DND-41 (cell line): ENCODE data around the gene OSBP2.

ENCODE experiments used
- ATAC-seq: fragments of 200-7000 bp; cut with Tn5 transposase; 3 replicates; pipeline ENCODE4 v1.9.1; 2021; ENCODE audit warnings: low read depth; ENCODE audit not compliant: insufficient read depth
- DNase-seq: peaks from one replicate; pipeline ENCODE4 v3.0.0-alpha.2; 2020
- H2AFZ ChIP-seq: 2 replicates; pipeline ENCODE4 v1.6.0; 2012; ENCODE audit warnings: low read depth, low read length
- H3K27ac ChIP-seq: 2 replicates; pipeline ENCODE4 v1.5.1; 2012; ENCODE audit warnings: low read length, inconsistent platforms
- H3K27me3 ChIP-seq: fragments of 200-600 bp; sonication (generic); 2 replicates; pipeline ENCODE4 v1.6.0; 2012; ENCODE audit warnings: low read length, mild to moderate bottlenecking, inconsistent platforms; ENCODE audit not compliant: insufficient read depth, poor library complexity
- H3K36me3 ChIP-seq: 2 replicates; pipeline ENCODE4 v1.5.1; 2012; ENCODE audit warnings: low read length, inconsistent platforms; ENCODE audit not compliant: insufficient read depth
- H3K4me1 ChIP-seq: 2 replicates; pipeline ENCODE4 v1.5.1; 2012; ENCODE audit warnings: mild to moderate bottlenecking, low read length; ENCODE audit not compliant: insufficient read depth
- H3K4me2 ChIP-seq: 2 replicates; pipeline ENCODE4 v1.6.0; 2012; ENCODE audit warnings: mild to moderate bottlenecking, moderate library complexity, low read length, inconsistent platforms; ENCODE audit not compliant: insufficient read depth
- H3K4me3 ChIP-seq, 2 experiments: fragments of 200-600 bp in 1 of 2; shearing (Covaris generic) in 1 of 2; 2 replicates each; pipeline ENCODE4 v1.5.1; 2012 to 2016; ENCODE audit warnings: inconsistent platforms in 2 of 2, low read length in 2 of 2, mild to moderate bottlenecking in 2 of 2, low read depth in 1 of 2, moderate library complexity in 1 of 2
- H3K79me2 ChIP-seq: 2 replicates; pipeline ENCODE4 v1.6.0; 2012; ENCODE audit warnings: low read length, inconsistent platforms; ENCODE audit not compliant: insufficient read depth
- H3K9ac ChIP-seq: 2 replicates; pipeline ENCODE4 v1.6.0; 2012; ENCODE audit warnings: low read depth, mild to moderate bottlenecking, inconsistent platforms, low read length, moderate library complexity
- H3K9me3 ChIP-seq: 2 replicates; pipeline ENCODE4 v1.5.1; 2012; ENCODE audit warnings: low read length, moderate library complexity, mild to moderate bottlenecking, inconsistent platforms; ENCODE audit not compliant: insufficient read depth, severe bottlenecking
- H4K20me1 ChIP-seq: 2 replicates; pipeline ENCODE4 v1.6.0; 2012; ENCODE audit warnings: low read length; ENCODE audit not compliant: insufficient read depth
- EZH2 ChIP-seq: IDR thresholded peaks from 3 replicates; pipeline ENCODE4 v1.6.1; 2012; ENCODE audit warnings: borderline replicate concordance, low read depth, mild to moderate bottlenecking, moderate library complexity, low read length, inconsistent platforms; ENCODE audit not compliant: severe bottlenecking
- TF ChIP-seq, protein P1 (sequence below): IDR thresholded peaks from 2 replicates; pipeline ENCODE4 v1.5.1; 2012; ENCODE audit warnings: borderline replicate concordance, low read length, moderate library complexity, mild to moderate bottlenecking; ENCODE audit not compliant: poor library complexity, severe bottlenecking; ENCODE audit errors: extremely low read depth

OSBP2 gene

GRCh38 chr22:30857791-30858190 is 163.1 kb downstream of the OSBP2 start:
- H3K27ac ChIP-seq, result no peak overlapping the region
- H3K79me2 ChIP-seq, result no peaks in the 10 kb centered on the region
- H3K36me3 ChIP-seq, result no peaks in the 10 kb centered on the region
- no peaks in the 10 kb centered on the region for H3K4me1 ChIP-seq
- no peak overlapping the region for H3K9ac ChIP-seq
- no peaks in the 10 kb centered on the region for H3K27me3 ChIP-seq
- no peak for ATAC-seq
- DNase-seq, result no peak
- H4K20me1 ChIP-seq, result no peaks in the 10 kb centered on the region
- no peaks in the 10 kb centered on the region for H3K9me3 ChIP-seq
- no peak for TF ChIP-seq EZH2
- TF ChIP-seq, protein P1, sequence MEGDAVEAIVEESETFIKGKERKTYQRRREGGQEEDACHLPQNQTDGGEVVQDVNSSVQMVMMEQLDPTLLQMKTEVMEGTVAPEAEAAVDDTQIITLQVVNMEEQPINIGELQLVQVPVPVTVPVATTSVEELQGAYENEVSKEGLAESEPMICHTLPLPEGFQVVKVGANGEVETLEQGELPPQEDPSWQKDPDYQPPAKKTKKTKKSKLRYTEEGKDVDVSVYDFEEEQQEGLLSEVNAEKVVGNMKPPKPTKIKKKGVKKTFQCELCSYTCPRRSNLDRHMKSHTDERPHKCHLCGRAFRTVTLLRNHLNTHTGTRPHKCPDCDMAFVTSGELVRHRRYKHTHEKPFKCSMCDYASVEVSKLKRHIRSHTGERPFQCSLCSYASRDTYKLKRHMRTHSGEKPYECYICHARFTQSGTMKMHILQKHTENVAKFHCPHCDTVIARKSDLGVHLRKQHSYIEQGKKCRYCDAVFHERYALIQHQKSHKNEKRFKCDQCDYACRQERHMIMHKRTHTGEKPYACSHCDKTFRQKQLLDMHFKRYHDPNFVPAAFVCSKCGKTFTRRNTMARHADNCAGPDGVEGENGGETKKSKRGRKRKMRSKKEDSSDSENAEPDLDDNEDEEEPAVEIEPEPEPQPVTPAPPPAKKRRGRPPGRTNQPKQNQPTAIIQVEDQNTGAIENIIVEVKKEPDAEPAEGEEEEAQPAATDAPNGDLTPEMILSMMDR, result no peak
- H3K4me3 ChIP-seq, result no peak overlapping the region
- H2AFZ ChIP-seq, result no peak overlapping the region
- no peak overlapping the region for H3K4me2 ChIP-seq

GRCh38 chr22:30858976-30859713 is 164.5 kb downstream of the OSBP2 start:
- ATAC-seq, result no peak
- H3K27ac ChIP-seq, result no peak overlapping the region

DNA sequence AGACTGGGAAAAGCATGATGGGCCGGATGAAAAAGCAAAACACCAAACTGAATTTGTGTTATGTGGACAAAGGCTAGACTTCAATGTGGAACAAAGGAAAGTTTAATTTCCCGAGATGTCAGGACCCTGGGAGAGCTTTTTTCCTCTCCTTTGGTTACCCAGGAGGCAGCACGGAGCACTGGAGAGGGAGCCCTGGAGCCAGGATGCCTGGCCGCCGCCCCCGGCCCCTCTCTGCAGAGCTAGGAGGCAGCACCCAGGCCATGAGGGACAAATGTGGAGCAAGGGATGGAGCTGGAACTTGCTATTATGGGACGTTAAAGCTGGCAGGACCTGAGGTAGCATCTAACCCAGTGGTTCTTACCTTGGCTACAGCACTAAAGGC is 165.0 kb downstream of the OSBP2 start:
- DNase-seq (no peak), ATAC-seq (no peak)
- Histone ChIP-seq H3K9me3 (no peaks in the 10 kb centered on the region), H3K4me3 (no peak overlapping the region), H3K4me1 (no peaks in the 10 kb centered on the region), H3K27me3 (no peaks in the 10 kb centered on the region), H3K9ac (no peak overlapping the region), H4K20me1 (no peaks in the 10 kb centered on the region), H3K36me3 (no peaks in the 10 kb centered on the region), H3K4me2 (no peak overlapping the region), H2AFZ (no peak overlapping the region), H3K27ac (no peak overlapping the region), H3K79me2 (no peaks in the 10 kb centered on the region)
- no peak for TF ChIP-seq EZH2
- TF ChIP-seq, protein P1, result no peak

More at GRCh38 chr22:30858976-30859713, 164.5 kb downstream of the OSBP2 start:
- no peaks in the 10 kb centered on the region for H4K20me1 ChIP-seq
- H3K4me2 ChIP-seq, result no peak overlapping the region
- no peaks in the 10 kb centered on the region for H3K27me3 ChIP-seq
- TF ChIP-seq, protein P1, result no peak
- TF ChIP-seq EZH2, result no peak
- H3K9ac ChIP-seq, result no peak overlapping the region
- H3K4me3 ChIP-seq, result no peak overlapping the region
- no peaks in the 10 kb centered on the region for H3K79me2 ChIP-seq
- no peaks in the 10 kb centered on the region for H3K36me3 ChIP-seq
- H2AFZ ChIP-seq, result no peak overlapping the region
- no peak for DNase-seq
- no peaks in the 10 kb centered on the region for H3K4me1 ChIP-seq
- no peaks in the 10 kb centered on the region for H3K9me3 ChIP-seq
